ENCODE data around the gene C5.

DNA sequence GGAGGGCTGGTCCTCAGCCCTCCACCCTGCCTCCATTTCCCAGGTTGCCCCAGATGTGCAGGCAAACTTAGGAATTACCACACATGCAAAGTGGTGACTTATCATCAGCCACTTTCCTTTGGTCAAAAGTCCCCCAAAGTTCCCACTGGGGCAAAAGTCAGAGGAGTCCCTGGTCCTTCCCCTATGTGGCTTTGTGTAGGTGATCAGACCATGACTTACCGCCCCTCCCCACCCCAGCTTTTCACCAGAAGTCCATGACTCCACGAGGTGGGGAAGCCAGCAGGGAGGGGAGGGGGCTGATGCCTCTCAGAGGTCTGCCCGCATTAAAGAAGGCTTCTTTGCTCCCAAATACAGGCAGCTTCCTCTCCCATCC is 129.3 kb downstream of the C5 start:
- TF ChIP-seq, protein P1, sequence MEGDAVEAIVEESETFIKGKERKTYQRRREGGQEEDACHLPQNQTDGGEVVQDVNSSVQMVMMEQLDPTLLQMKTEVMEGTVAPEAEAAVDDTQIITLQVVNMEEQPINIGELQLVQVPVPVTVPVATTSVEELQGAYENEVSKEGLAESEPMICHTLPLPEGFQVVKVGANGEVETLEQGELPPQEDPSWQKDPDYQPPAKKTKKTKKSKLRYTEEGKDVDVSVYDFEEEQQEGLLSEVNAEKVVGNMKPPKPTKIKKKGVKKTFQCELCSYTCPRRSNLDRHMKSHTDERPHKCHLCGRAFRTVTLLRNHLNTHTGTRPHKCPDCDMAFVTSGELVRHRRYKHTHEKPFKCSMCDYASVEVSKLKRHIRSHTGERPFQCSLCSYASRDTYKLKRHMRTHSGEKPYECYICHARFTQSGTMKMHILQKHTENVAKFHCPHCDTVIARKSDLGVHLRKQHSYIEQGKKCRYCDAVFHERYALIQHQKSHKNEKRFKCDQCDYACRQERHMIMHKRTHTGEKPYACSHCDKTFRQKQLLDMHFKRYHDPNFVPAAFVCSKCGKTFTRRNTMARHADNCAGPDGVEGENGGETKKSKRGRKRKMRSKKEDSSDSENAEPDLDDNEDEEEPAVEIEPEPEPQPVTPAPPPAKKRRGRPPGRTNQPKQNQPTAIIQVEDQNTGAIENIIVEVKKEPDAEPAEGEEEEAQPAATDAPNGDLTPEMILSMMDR (IDR thresholded peaks at IDR 0.05): no peak
- no peak for TF ChIP-seq POLR2A (IDR thresholded peaks at IDR 0.05)

Data from adrenal gland (tissue), 5 donors.